H9 (cell line): Measurements from ENCODE around the gene SLC9A4. TPM values are rescaled to one million over a fixed set of nuclear protein-coding genes. Genes with fewer than 3 reads are reported as not detected.

Experiments used
- DNase-seq: peaks from one replicate; pipeline ENCODE4 v3.0.0-alpha.2; 2017
- H2AFZ ChIP-seq: one replicate; pipeline ENCODE4 v1.6.1; 2013; ENCODE audit warnings: mild to moderate bottlenecking, low read length, control low read depth, moderate library complexity
- H2AK5ac ChIP-seq: 2 replicates; pipeline ENCODE4 v1.6.1; 2013; ENCODE audit warnings: low read length, control low read depth, mixed read lengths; ENCODE audit not compliant: insufficient read length
- H2BK120ac ChIP-seq: one replicate; pipeline ENCODE4 v1.6.1; 2013; ENCODE audit warnings: low read depth, mild to moderate bottlenecking, low read length, control low read depth, inconsistent platforms; ENCODE audit not compliant: poor library complexity, severe bottlenecking
- H2BK12ac ChIP-seq: 2 replicates; pipeline ENCODE4 v1.6.1; 2013; ENCODE audit warnings: low read length, control low read depth, mixed read lengths, low read depth; ENCODE audit not compliant: insufficient read length
- H2BK15ac ChIP-seq: 2 replicates; pipeline ENCODE4 v1.6.1; 2013; ENCODE audit warnings: low read depth, low read length, control low read depth
- H2BK20ac ChIP-seq: one replicate; pipeline ENCODE4 v1.6.1; 2013; ENCODE audit warnings: low read depth, mild to moderate bottlenecking, low read length, control low read depth, inconsistent platforms; ENCODE audit not compliant: poor library complexity, severe bottlenecking
- H2BK5ac ChIP-seq: 2 replicates; pipeline ENCODE4 v1.6.1; 2013; ENCODE audit warnings: low read length, control low read depth, mixed read lengths; ENCODE audit not compliant: insufficient read length
- H3K14ac ChIP-seq: 2 replicates; pipeline ENCODE4 v1.6.1; 2013; ENCODE audit warnings: low read length, control low read depth; ENCODE audit not compliant: insufficient read depth
- H3K18ac ChIP-seq: 2 replicates; pipeline ENCODE4 v1.6.1; 2013; ENCODE audit warnings: low read depth, mild to moderate bottlenecking, mixed read lengths, low read length, control low read depth; ENCODE audit not compliant: insufficient read length
- H3K23ac ChIP-seq: 2 replicates; pipeline ENCODE4 v1.6.1; 2013; ENCODE audit warnings: low read length, control low read depth, mixed read lengths, low read depth; ENCODE audit not compliant: insufficient read length
- H3K23me2 ChIP-seq: 2 replicates; pipeline ENCODE4 v1.6.1; 2013; ENCODE audit warnings: low read depth, mild to moderate bottlenecking, mixed read lengths, low read length, control low read depth; ENCODE audit not compliant: insufficient read length, poor library complexity, severe bottlenecking
- H3K27ac ChIP-seq: 2 replicates; pipeline ENCODE4 v1.5.1; 2013; ENCODE audit warnings: low read length, control low read depth, mixed read lengths, low read depth; ENCODE audit not compliant: insufficient read length
- H3K27me3 ChIP-seq: 2 replicates; pipeline ENCODE4 v1.6.1; 2013; ENCODE audit warnings: low read length, control low read depth, inconsistent platforms; ENCODE audit not compliant: insufficient read depth
- H3K4ac ChIP-seq: 2 replicates; pipeline ENCODE4 v1.6.1; 2013; ENCODE audit warnings: low read depth, mild to moderate bottlenecking, control low read depth, inconsistent platforms, low read length, moderate library complexity
- H3K4me1 ChIP-seq: 2 replicates; pipeline ENCODE4 v1.6.1; 2013; ENCODE audit warnings: low read length, control low read depth, inconsistent platforms; ENCODE audit not compliant: insufficient read depth
- H3K4me2 ChIP-seq: 2 replicates; pipeline ENCODE4 v1.6.1; 2013; ENCODE audit warnings: low read length, control low read depth, mixed read lengths; ENCODE audit not compliant: insufficient read length, insufficient read depth
- H3K56ac ChIP-seq: 2 replicates; pipeline ENCODE4 v1.6.1; 2013; ENCODE audit warnings: low read depth, mild to moderate bottlenecking, mixed read lengths, low read length, control low read depth; ENCODE audit not compliant: insufficient read length
- H3K79me1 ChIP-seq: 2 replicates; pipeline ENCODE4 v1.6.1; 2013; ENCODE audit warnings: low read depth, mild to moderate bottlenecking, moderate library complexity, low read length, control low read depth, inconsistent platforms; ENCODE audit not compliant: insufficient read depth, poor library complexity, severe bottlenecking
- H3K79me2 ChIP-seq: 2 replicates; pipeline ENCODE4 v1.6.1; 2013; ENCODE audit warnings: low read length, control low read depth, inconsistent platforms; ENCODE audit not compliant: insufficient read depth
- H3K9ac ChIP-seq: 2 replicates; pipeline ENCODE4 v1.6.1; 2013; ENCODE audit warnings: low read length, control low read depth, mixed read lengths; ENCODE audit not compliant: insufficient read length; ENCODE audit errors: extremely low read depth
- H3K9me3 ChIP-seq: one replicate; pipeline ENCODE4 v1.6.1; 2013; ENCODE audit warnings: low read depth, low read length, inconsistent platforms; ENCODE audit not compliant: control insufficient read depth
- H3T11ph ChIP-seq: one replicate; pipeline ENCODE4 v1.6.1; 2013; ENCODE audit warnings: mild to moderate bottlenecking, low read length, control low read depth, inconsistent platforms
- H4K20me1 ChIP-seq: one replicate; pipeline ENCODE4 v1.6.1; 2013; ENCODE audit not compliant: control insufficient read depth, insufficient read length, insufficient read depth
- H4K5ac ChIP-seq: 2 replicates; pipeline ENCODE4 v1.6.1; 2013; ENCODE audit warnings: low read depth, mild to moderate bottlenecking, mixed read lengths, low read length, control low read depth; ENCODE audit not compliant: insufficient read length
- H4K8ac ChIP-seq: replicated peaks from 2 replicates; pipeline ENCODE4 v1.6.1; 2013; ENCODE audit warnings: low read length, control low read depth, mixed read lengths, low read depth; ENCODE audit not compliant: insufficient read length
- H4K91ac ChIP-seq: 2 replicates; pipeline ENCODE4 v1.6.1; 2013; ENCODE audit warnings: low read depth, mild to moderate bottlenecking, moderate library complexity, mixed read lengths, low read length, control low read depth; ENCODE audit not compliant: insufficient read length
- H3K27ac Mint-ChIP-seq, 3 experiments: 2 replicates in 2 of 3; 3 replicates in 1 of 3; pipeline ENCODE4 v1.8.0; 2020 to 2021; ENCODE audit warnings: mixed read lengths in 3 of 3, mild to moderate bottlenecking in 1 of 3, moderate library complexity in 1 of 3
- H3K27me3 Mint-ChIP-seq: 2 replicates; pipeline ENCODE4 v1.8.0; 2021; ENCODE audit warnings: low read depth, mild to moderate bottlenecking, moderate library complexity, mixed read lengths
- H3K36me3 Mint-ChIP-seq, 3 experiments: 2 replicates in 2 of 3; 3 replicates in 1 of 3; pipeline ENCODE4 v1.8.0; 2020 to 2021; ENCODE audit warnings: low read depth in 3 of 3, mixed read lengths in 3 of 3; ENCODE audit not compliant: insufficient read depth in 1 of 3
- H3K4me1 Mint-ChIP-seq, 2 experiments: 2 replicates each; pipeline ENCODE4 v1.8.0; 2020; ENCODE audit warnings: mixed read lengths in 2 of 2
- H3K4me3 Mint-ChIP-seq, 2 experiments: 2 replicates in 1 of 2; 3 replicates in 1 of 2; pipeline ENCODE4 v1.8.0; 2020 to 2021; ENCODE audit warnings: mild to moderate bottlenecking in 2 of 2, mixed read lengths in 2 of 2, moderate library complexity in 1 of 2
- H3K9me3 Mint-ChIP-seq, 2 experiments: 2 replicates in 1 of 2; 3 replicates in 1 of 2; pipeline ENCODE4 v1.8.0; 2020; ENCODE audit warnings: mild to moderate bottlenecking in 2 of 2, mixed read lengths in 2 of 2, moderate library complexity in 1 of 2
- WGBS: extraction: QIAGEN DNeasy Blood & Tissue Kit; methylation state at CpG from one replicate; pipeline ENCODE4 v1.1.7; 2013; ENCODE audit warnings: missing lambda C conversion rate, low lambda C conversion rate, mixed read lengths; ENCODE audit not compliant: insufficient read length; ENCODE audit errors: extremely low coverage; 5-methylcytosine and 5-hydroxymethylcytosine counted together
- total RNA-seq: library from RNA; stranded (reverse); gene quantifications from 2 replicates; pipeline ENCODE4 v1.2.1, GENCODE V29; 2021
- TF ChIP-seq, protein P1 (sequence below): fragments of 200-600 bp; sonication (generic); conservative IDR thresholded peaks from 3 replicates; pipeline ENCODE4 v1.8.0; 2021; ENCODE audit warnings: antibody characterized with exemption, mild to moderate bottlenecking

SLC9A4 gene
- total RNA-seq, 1 experiment from 2014 or later, result not detected

DNA sequence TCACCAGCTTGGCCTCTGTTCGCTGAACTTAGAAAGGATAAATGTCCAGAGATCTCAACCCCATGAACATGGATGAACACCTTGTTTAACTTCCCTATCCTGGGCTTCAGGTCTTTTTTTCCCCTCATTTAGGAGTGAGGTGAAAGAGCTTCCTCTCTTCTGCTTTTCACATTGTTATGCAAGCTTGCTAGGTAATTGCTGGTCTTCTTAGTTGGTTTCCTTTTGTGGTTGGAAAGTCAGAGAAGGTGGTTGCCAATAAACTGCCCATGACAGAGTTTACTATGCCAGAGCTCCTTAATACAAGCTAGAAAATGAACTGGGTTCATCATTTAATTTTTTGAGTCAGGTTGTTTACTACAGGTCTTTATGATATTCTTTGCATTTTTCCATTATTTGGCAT lies 16.6 kb downstream of the SLC9A4 start:
- no peaks in the 10 kb centered on the region for H3K79me1 ChIP-seq
- DNase-seq, result no peak
- H3K27me3 ChIP-seq, result no peaks in the 10 kb centered on the region
- H3K23me2 ChIP-seq, result no peaks in the 10 kb centered on the region
- no peak overlapping the region for H2BK5ac ChIP-seq
- peaks cover 8% of the 10 kb centered on the region; the same call in 1 of the 2 replicates for H3K4me1 ChIP-seq
- TF ChIP-seq, protein P1, sequence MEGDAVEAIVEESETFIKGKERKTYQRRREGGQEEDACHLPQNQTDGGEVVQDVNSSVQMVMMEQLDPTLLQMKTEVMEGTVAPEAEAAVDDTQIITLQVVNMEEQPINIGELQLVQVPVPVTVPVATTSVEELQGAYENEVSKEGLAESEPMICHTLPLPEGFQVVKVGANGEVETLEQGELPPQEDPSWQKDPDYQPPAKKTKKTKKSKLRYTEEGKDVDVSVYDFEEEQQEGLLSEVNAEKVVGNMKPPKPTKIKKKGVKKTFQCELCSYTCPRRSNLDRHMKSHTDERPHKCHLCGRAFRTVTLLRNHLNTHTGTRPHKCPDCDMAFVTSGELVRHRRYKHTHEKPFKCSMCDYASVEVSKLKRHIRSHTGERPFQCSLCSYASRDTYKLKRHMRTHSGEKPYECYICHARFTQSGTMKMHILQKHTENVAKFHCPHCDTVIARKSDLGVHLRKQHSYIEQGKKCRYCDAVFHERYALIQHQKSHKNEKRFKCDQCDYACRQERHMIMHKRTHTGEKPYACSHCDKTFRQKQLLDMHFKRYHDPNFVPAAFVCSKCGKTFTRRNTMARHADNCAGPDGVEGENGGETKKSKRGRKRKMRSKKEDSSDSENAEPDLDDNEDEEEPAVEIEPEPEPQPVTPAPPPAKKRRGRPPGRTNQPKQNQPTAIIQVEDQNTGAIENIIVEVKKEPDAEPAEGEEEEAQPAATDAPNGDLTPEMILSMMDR, result no peak
- no peak overlapping the region for H3K9ac ChIP-seq
- no peak overlapping the region for H2AK5ac ChIP-seq
- no peak overlapping the region for H4K5ac ChIP-seq
- no peak overlapping the region for H2AFZ ChIP-seq
- no peak overlapping the region for H3K18ac ChIP-seq
- no peak overlapping the region for H3K56ac ChIP-seq
- no peak overlapping the region for H3T11ph ChIP-seq
- H2BK20ac ChIP-seq, result no peak overlapping the region
- no peak overlapping the region for H3K27ac Mint-ChIP-seq
- peaks cover 3% of the 10 kb centered on the region; the same call in 1 of the 2 replicates for H3K27me3 Mint-ChIP-seq
- H3K4me3 Mint-ChIP-seq, result no peak overlapping the region
- no peak overlapping the region for H3K27ac ChIP-seq
- WGBS, result no CpG with 5 or more reads among the region's 1 CpG
- H2BK12ac ChIP-seq, result no peak overlapping the region
- H2BK15ac ChIP-seq, result no peak overlapping the region
- no peak overlapping the region for H3K4me2 ChIP-seq
- H3K9me3 ChIP-seq, result no peaks in the 10 kb centered on the region
- no peaks in the 10 kb centered on the region for H4K20me1 ChIP-seq
- H3K4ac ChIP-seq, result no peak overlapping the region
- peaks cover 13 to 17% of the 10 kb centered on the region in 2 experiments; a peak in 4 of 5 replicates for H3K9me3 Mint-ChIP-seq
- H3K23ac ChIP-seq, result no peak overlapping the region
- no peaks in the 10 kb centered on the region for H3K79me2 ChIP-seq
- no peak overlapping the region for H2BK120ac ChIP-seq
- H4K91ac ChIP-seq, result no peak overlapping the region
- H3K36me3 Mint-ChIP-seq, result peaks cover 0 to 9% (median 6%) of the 10 kb centered on the region in 3 experiments; a peak in 4 of 7 replicates
- no peak overlapping the region for H3K14ac ChIP-seq
- H3K4me1 Mint-ChIP-seq, result peaks cover 16 to 25% of the 10 kb centered on the region in 2 experiments
- H4K8ac ChIP-seq, result no peak overlapping the region
